RPMI8226 (cell line): Measurements from ENCODE around the gene CBLB.

Experiments used
- DNase-seq: peaks from one replicate; pipeline ENCODE4 v3.0.0-alpha.2; 2015

CBLB gene

DNA sequence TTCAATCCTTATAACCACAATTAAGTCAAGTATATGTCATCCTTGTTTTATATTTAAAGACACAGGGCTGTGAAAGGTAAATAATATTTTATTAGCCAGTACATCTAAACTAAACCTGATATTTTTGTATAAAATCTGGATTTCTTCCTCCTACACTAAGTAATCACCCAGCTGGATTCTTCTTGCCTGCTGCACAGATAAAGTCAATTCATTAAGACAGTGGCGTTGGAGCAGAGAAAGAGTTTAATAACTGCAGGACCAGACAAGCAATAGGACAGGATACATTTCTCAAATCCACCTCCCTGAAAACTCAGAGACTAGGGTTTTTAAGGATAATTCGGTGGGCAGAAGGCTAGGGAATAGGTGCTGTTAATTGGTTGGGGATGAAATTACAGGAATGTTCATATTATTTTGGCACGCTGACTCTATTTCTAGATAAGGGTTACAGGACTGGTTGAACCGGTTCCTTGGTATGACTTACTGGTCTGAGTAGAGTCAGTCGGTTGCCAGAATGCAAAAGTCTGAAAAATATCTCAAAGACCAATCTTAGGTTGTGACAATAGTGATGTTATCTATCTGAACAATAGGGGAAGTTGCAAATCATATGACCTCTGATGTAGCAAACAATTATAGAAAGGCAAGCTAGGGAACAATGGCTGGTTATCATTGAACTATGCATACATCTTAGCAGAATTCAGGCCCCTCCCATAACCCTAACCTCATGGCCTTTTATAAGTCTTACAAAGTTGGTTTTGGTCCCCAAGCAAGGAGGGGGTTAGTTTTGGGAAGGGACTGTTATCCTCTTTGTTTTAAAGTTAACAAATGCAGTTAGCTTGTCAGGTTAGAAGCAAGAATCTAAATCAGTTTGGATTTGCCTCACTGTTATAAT lies 257.3 kb downstream of the CBLB start:
- no peak for DNase-seq

DNA sequence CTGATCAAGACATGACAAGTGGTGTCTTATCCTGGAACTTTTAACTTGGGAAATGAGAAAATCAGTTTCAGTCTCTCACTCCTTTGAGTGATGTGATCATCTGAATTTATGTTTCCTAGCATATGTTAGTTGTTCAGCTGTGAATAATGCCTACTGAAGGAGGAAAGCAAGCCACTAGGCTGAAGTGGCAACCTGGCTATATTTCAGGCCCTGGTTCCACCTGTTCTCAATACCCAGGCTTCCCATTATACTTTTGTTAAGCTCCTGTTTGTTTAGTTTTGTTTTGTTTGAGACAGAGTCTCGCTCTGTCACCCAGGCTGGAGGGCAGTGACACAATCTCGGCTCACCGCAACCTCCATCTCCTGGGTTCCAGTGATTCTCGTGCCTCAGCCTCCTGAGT lies 258.3 kb downstream of the CBLB start:
- no peak for DNase-seq

DNA sequence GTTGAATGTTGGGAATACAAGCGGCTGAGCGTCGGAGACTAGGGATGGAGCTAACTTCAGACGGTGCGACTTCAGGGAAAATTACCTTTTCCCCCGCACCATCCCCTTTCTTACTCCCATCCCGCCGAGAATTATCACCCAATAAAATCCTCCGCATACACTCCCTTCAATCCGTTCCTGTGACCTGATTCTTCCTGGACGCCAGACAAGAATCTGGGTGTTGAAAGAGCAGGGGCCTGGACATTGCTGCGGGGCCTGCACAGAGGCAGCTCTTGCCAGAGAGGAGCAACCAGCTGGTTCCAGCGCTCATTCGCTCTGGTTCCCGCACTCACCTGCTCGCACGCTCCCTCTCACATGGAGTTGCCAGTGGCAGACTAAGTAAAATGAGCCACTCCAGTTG lies 260.2 kb downstream of the CBLB start:
- DNase-seq = no peak

DNA sequence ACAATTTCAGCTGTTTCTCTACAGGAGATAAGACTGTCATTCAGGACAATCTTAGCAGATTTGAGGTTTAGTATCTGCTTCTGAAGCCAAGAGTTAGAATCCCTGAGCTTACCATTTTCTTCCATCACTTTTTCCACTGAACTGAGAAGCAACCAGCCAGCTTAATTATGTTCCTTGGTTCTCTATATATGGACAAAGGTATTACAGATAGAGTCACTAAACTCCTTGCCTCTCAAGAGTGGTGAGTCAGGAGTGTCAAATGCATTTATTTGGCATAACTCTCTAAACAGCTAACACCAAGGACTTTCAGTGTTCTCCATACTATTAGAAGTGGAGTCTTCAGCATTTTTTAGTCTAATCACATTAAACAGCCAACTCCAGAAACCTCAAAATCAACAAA lies 262.8 kb downstream of the CBLB start:
- no peak for DNase-seq
